Erythroblast (primary cell): ENCODE data around the gene CA5A.
"Not testable (repeated sequence)": the region's sequence is repeated elsewhere in the genome, so short reads cannot be mapped to it uniquely, and the experiment has no call there.

Source experiments
- DNase-seq, 2 experiments: peaks; one replicate each; lab custom pipeline; 2025; lab: John Stamatoyannopoulos, UW
- GATA1 ChIP-seq: IDR thresholded peaks from 2 replicates; pipeline ENCODE4 v1.6.1; 2011; ENCODE audit warnings: low read depth, mild to moderate bottlenecking, control low read depth, low read length, moderate library complexity
- POLR2A ChIP-seq: IDR thresholded peaks from 2 replicates; pipeline ENCODE4 v1.6.1; 2011; ENCODE audit warnings: mild to moderate bottlenecking, low read length

Gene CA5A

DNA sequence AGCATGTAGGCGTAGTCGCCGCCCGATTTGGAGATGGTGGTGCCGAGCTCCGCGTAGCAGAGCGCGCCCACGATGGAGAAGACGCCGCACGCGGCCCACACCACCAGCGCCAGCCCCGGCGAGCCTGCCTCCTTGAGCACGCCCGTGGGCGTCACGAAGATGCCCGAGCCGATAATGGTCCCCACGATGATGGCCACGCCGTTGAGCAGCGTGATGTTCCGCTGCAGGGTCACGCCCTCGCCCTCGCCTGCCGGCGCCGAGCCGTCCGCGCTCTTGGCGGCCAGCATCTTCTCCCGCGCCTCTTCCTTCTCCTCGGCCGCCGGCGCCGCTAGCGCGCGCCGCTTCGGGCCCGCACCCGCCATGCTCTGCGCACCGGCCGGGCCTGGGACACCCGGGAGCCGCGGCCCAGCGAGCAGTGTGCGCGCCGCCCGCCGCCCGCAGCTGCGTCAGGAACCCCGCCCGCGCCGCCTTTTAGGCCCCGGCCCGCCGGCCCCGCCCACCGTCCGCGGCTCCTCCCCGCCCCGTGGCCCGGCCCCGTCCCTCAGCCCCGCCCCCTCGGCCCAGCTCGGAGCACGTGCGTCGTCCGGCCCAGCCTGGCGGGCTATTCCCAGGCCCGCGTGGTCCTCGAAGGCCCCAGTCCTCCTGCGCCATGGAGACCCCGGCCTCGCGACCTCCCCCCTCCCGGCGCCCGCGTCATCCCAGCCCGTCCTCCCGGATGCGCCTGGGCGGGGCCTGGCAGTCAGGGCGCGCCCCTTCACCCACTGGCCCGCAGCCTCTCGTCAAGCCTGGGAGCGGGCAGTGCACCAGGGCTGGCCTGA is 67.1 kb downstream of the CA5A start, which contains the start of gene SLC7A5:
Gene SLC7A5, minus strand, starts transcription at position 447 of the 818 bp plus-strand sequence. Its CDS starts 85 bp downstream, at position 362.
- DNase-seq, result peak; percentile 91 to 96
- peak; percentile 90 for TF ChIP-seq POLR2A

DNA sequence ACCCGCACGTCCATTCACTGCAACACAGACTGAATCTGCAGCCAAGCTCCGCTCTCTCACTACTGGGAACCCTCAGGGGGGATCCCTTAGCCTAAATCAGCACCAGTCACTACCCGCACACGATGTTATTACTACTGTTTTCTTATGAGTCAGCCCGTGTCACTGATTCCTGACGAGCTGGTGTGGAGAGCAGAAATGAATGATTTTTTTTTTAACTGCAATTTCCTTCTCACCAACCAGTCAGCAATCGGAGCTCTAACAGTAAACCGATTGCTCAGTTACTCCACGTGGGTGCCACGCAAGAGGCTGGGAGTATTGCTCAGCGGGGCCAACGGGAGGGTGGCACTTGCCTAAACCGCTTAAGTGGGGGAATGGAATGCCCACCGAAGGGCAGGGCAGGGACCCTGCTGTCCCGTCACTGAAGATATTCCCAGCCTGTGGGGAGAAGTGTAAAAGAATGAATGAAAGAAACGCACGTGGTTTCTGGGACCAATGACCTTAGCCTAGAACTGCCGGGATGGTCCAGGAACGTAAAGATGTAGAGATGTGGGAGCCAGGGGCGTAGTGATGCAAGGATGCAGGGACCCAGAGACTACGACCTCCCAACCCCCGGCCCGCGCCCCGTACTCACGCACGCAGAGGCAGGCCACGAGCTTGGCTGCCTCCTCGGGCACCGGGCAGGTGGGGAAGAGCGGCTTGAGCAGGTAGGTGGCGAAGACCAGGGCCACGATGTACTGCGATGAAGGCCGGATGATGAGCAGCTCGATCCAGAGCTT is 67.9 kb downstream of the CA5A start:
- DNase-seq, result peak; percentile 64 to 71

DNA sequence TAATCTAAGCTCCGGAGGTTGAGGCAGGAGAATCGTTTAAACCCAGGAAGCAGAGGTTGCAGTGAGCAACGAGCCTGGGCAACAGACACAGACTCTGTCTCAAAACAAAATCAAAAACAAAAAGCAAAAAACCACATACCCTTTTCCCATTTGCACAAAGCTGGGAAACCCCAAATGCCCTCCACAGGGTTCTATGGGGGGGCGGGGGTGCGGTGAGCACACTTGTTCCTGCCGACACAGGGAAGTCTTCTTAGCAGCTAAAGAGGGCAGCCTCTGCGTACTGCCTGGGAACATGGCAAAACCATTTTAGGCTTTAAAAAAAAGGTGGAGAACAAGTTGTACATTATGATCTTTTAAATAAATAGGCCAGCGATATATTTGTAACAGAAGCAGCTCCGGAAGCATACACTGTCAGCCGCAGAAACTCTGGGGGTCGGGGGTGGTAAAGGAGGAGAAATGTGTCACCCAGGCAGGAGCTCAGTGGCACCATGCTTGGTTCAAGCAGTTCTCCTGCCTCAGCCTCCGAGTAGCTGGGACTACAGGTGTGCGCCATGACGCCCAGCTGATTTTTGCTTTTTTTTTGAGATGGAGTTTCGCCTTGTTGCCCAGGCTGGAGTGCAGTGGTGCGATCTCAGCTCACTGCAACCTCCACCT is 70.3 kb downstream of the CA5A start:
- TF ChIP-seq POLR2A, result peak; percentile 7
- DNase-seq, result not testable (repeated sequence)

DNA sequence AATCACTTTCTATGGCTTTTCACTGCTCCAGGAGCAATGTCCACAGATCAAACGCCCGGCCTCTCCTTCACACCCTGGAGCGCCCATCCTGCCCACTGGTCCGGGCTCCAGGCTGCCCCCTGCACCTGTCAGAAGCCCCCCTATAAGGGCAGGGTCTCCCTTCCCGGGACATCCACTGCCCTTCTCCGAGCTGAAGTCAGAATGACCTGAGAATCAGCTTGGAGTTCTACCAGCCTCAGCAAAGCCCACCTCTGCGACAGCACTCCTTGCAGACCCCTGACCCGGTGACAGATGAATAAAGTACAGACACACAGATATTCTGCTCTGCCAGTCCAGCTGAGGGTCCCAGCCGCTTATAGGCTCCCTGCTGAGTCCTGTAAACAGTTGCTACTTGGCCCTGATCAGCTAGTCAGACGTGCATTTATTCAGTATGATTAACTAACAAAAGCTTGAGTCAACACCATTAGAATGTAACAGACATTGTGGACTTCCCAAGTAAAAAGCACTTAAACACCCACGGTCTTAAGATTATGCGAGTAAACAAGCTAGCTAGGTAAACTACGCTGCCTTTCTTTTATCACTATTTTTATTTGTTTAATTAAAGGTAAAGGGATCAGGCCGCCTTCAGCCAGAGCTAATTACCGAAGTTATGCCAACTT is 71.9 kb downstream of the CA5A start:
- DNase-seq, result no peak

DNA sequence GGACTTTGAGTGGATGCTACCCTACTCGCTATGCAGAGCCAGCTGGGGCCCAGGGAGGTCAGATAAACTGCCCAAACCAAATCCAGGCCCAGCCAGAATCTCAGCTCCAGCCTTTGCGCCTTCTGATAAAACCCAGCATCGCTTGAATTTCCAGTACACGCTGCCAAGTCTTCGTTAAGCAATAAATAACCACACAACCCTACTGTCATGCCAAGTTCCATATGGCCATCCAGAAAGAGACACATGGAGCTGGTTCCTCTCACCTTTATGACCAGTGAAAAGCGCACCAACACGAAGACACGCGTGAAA is 73.0 kb downstream of the CA5A start:
- peak; percentile 60 to 69 for DNase-seq

More for the DNA sequence above, 71.9 kb downstream of the CA5A start:
- TF ChIP-seq POLR2A, result no peak
- TF ChIP-seq GATA1, result no peak

DNA sequence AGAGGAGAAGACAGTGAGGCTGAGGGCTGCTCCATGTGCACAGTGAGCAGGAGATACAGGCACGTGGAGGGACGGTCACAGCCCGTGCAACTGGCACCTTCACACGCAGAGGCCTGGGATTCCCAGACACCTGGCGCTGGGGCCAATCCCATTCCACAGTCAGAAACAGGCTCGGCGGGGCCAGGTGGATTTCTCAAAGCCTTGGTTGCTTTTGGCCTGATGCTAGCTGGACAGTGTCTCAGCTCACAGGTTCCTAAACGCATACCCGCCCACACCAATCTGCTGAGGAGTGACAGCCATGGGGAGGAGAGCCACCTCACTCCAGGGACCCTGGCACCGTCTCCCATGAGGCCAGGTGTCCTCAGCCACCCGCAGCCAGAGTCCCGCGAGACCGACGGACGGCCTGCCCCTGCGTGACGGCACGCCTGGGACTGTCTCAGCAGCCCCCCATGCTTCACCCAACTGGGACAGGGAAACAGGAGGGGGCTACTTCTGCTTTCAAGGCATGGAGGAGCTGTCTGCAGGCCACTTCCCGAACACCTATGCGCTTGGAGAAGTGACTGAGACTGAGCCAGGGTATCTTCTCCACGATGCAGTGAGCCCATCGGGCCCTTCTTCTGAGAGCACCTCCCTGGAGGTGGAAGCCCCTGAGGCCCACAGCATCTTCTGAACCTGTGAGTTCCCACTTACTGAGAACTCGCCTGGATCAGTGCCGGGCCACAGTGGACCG is 73.6 kb downstream of the CA5A start:
- DNase-seq, result not testable (repeated sequence)

DNA sequence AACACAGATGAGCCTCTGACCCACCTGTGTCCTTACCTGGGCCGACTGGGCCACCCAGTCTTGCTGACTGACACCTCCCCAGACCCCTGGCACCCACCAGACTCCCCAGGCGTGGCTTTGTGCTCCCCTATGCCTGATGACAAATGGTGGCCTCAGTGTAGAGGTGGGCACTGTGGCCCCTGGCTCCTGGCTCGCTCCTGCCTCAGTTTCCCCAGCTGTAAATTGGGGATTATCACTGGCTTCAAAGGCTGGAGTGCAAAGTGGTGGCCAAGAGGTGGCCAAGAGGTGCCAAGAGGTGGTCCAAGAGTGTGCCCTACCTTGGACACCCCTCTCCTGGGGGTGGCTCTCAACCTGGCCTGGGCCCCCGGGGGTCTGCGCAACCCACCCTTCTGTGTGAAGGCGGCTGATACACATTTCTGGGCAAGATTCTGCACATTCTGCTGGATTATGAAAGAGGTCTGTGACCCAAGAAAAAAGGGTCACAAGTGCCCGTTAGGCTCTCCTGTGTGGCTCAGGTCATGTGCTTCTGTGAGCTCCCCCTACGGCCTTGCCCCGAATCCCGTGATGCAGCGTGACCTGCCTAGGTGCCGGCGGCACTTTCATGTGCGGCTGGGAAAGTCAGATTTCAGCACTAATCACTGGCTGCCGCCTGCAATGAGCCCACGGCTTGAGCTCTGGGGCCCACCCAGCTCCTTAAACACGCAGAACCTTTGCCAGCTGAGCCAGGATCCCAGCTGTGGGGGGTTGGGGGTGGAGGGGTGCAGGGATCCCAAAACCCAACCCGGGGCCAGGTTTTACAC is 74.8 kb downstream of the CA5A start:
- peak in 1 of 2 experiments; percentile 23 for DNase-seq

DNA sequence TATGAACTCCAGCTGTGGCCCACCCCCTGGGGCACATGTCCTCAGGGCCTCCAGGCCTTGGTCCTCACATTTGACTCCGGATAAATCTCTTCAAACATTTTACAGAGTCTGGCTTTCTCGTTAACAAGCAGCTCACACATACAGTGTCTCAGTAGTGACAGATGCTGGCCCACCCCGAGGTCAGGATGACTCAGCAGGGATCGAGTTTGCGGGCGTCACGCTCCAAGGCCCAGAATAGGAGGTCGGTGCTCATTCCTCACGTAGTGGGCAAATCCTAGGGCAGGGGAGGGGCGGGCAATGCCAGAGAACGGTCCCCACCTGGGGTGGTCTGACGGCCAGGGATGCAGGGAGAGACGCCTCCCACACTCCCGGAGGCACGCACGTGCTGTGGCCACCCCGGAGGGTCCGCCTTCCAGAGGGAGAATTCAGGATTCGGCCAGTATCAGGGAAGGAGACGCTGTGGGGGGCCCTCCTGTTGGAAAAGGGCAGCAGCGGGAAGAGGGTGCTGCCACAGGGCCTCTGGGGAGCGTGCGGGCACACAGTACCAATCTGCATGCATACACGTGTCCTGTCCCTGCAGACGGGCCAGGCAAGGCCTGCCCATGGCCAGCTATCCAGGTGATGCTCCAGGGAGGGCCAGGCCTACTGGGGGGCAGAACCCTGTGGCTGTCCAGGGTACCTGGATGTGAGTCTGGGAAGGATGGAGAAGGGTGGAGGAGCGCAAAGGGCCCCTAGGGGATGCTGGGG is 75.6 kb downstream of the CA5A start:
- DNase-seq, result peak; percentile 84 to 88
- TF ChIP-seq GATA1 (no peak), POLR2A (peak; percentile 57)

DNA sequence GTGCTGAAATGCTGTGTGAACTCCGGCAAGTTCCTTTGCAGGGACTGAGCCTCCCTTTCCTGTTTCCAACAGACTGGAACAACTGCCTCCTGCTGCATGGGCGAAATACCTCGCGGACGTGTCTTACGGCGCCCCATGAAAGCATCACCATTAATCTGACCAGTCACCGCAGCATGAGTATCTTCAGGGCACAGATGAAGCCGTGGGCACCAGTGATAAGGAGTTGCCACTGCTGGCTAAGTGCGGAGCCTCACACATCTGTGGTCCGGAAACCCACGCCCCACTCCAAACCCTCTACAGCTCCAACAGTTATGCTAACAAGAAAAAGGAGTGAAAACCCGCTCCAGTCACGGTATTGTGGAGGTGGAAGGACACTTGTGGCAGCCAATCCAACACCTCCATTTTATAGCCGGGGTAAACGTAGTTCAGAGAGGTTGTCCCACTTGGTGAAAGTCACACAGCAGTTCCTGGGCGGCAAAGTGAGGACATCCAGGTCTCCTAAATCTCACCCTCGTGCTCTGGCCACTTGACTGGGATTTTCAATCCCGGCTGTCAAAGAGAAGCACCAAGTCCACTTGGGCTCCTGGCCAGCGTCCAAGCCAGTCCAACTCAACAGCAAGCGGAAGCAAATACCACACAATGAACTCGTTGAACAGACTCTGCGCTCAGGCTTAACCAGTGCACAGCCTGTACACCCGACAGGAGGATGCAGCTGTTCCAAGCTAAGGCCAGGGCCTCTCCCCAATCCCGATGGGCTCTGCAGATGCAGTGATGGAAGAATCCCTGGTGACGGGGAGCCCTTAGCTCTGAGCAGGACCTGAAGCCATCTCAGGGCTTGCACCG is 78.0 kb downstream of the CA5A start:
- peak; percentile 78 for TF ChIP-seq POLR2A
- DNase-seq, result peak; percentile 93 to 98

DNA sequence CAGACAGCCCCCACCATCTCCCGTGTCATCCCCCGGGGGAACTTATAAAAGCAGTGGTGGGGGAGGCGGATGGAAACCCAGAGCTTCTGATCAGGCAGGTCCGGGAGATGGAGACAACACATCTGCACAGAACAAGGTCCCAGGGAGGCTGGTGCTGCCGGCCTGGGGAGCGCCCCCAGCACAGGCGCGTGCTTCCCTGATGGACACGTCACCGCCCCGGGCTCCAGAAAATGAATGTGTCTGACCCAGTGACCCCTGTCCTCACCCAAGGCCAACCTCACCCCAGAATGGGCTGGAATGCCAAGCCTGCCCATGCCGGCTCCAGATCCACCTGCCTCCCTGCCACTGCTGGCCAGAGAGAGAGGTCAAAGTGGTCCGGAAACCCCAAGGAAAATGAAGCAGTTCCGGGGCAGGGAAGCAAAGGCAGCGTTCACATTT is 79.5 kb downstream of the CA5A start:
- peak in 1 of 2 experiments; percentile 54 for DNase-seq
- no peak for TF ChIP-seq GATA1
- no peak for TF ChIP-seq POLR2A

DNA sequence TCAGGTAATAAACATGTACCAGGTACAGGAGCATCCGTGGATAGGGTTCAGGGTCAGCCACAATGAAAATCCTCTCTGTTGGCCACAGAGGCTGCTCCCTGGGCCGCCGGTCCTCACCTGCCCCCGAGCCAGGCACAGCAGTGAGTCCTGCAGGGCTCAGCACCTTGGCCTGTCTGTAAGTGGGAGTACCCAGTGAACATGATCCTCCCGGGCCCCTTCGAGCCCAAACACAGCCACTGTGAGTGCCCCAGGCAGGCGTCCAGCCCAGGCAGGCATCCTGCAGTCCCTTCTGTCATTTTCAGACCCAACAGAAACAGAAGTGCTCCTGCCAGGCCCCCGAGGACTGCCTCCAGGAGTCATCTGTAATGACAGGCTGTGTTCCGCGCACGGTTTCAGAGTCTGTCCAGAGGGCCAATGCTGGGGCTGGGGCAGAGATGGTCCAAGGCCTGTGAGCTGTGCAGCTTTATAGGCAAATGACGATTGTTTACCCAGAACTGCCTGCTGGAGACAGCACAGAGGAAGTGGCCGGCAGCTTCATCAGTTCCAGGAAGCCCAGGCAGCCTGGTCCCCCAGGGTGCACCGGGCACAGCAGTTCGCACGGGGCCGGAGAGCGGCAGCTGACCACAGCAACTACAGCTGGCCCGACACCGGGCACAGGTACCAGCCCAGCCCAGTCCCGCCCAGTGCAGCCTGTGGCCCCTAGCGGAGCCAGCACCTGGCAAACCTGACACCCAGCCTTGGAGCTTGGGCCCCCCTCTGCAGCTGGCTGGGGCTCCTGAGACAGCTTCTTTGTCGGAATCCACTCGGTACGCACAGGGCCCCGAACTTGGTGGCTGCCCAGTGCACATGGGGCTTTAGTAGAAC is 80.2 kb downstream of the CA5A start:
- TF ChIP-seq POLR2A (peak; percentile 40), GATA1 (no peak)
- DNase-seq, result peak; percentile 44 to 62
